Stimulated activated CD4-positive, alpha-beta T cell treated with anti-CD3 and anti-CD28 coated beads, Interleukin-1b, Interleukin-23, amount 100 ng/mL, for 4 hours (primary cell): ENCODE data around the gene RFWD3.

Source experiments
- DNase-seq, 2 donors: peaks; one replicate each; pipeline ENCODE4 v3.0.0-alpha.2; 2020; ENCODE audit warnings: low read depth in 2 of 2

The RFWD3 gene

GRCh38 chr16:74623214-74623838 lies 43.4 kb downstream of the RFWD3 start:
- no peak for DNase-seq

GRCh38 chr16:74622005-74622404 lies 44.7 kb downstream of the RFWD3 start:
- no peak for DNase-seq

GRCh38 chr16:74617206-74617788 lies 49.4 kb downstream of the RFWD3 start:
- no peak for DNase-seq

- no peak for DNase-seq
These were observed 55.0 kb downstream of the RFWD3 start for GRCh38 chr16:74611721-74612120.

- no peak for DNase-seq
These were observed 57.7 kb downstream of the RFWD3 start for GRCh38 chr16:74608944-74609343.

GRCh38 chr16:74608381-74608780 lies 58.3 kb downstream of the RFWD3 start:
- no peak for DNase-seq

GRCh38 chr16:74607962-74608356 lies 58.7 kb downstream of the RFWD3 start:
- DNase-seq, result no peak

- DNase-seq, result no peak
These were observed 59.2 kb downstream of the RFWD3 start for GRCh38 chr16:74607310-74607961.

- DNase-seq, result peak; percentile 83 to 91
These were observed 60.0 kb downstream of the RFWD3 start, which contains the start of gene GLG1 for GRCh38 chr16:74606521-74607309. Gene GLG1 (minus strand): TSS chr16:74607114. CDS start chr16:74607094, 20 bp downstream.

- DNase-seq, result no peak
These were observed 60.7 kb downstream of the RFWD3 start for GRCh38 chr16:74605746-74606520.

- DNase-seq, result no peak
These were observed 61.3 kb downstream of the RFWD3 start for GRCh38 chr16:74605332-74605731.

GRCh38 chr16:74603848-74604247 lies 62.8 kb downstream of the RFWD3 start:
- DNase-seq, result no peak

GRCh38 chr16:74601126-74601871 lies 65.4 kb downstream of the RFWD3 start:
- DNase-seq, result peak; percentile 34 to 37

GRCh38 chr16:74596586-74596985 lies 70.1 kb downstream of the RFWD3 start:
- DNase-seq, result no peak

- DNase-seq, result no peak
These were observed 73.8 kb downstream of the RFWD3 start for GRCh38 chr16:74592847-74593246.

- DNase-seq, result no peak
These were observed 74.6 kb downstream of the RFWD3 start for GRCh38 chr16:74591876-74592650.

GRCh38 chr16:74586948-74587347 lies 79.7 kb downstream of the RFWD3 start:
- no peak for DNase-seq

- DNase-seq, result no peak
These were observed 80.7 kb downstream of the RFWD3 start for GRCh38 chr16:74585846-74586443.

- no peak for DNase-seq
These were observed 82.6 kb downstream of the RFWD3 start for GRCh38 chr16:74583926-74584666.
